Stimulated activated CD4-positive, alpha-beta T cell treated with anti-CD3 and anti-CD28 coated beads, Interleukin-2, amount 100 ng/mL, for 48 hours (primary cell): ENCODE results near the gene LSS.
"Not testable (repeated sequence)": the region's sequence is repeated elsewhere in the genome, so short reads cannot be mapped to it uniquely, and the experiment has no call there.

Experiments
- DNase-seq, 2 donors: peaks; one replicate each; pipeline ENCODE4 v3.0.0-alpha.2; 2020

Gene LSS

DNA sequence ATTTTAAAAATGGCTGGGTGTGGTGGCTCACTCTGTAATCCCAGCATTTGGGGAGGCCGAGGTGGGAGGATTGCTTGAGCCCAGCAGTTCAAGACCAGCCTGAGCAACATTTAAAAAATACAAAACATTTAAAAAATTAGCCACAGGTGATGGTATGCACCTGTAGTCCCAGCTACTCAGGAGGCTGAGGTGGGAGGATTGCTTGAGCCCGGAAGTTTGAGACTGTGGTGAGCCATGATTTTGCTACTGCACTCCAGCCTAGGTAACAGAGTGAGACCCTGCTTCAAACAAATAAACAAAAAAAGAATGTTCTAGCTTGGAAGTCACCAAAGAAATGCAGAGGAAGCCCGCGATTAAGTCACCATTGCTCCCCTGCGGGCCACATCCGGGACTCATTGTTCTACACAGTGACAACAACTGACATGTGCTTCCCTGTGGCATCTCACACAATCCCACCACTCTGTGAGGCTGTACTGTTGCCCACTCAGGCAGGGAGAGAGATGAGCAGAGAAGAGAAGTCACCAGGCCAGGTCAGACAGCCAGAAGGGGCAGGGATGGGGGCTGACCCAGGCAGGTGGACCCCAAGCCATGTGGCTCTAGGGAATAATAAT, 25.9 kb downstream of the LSS start:
- DNase-seq, result no peak

DNA sequence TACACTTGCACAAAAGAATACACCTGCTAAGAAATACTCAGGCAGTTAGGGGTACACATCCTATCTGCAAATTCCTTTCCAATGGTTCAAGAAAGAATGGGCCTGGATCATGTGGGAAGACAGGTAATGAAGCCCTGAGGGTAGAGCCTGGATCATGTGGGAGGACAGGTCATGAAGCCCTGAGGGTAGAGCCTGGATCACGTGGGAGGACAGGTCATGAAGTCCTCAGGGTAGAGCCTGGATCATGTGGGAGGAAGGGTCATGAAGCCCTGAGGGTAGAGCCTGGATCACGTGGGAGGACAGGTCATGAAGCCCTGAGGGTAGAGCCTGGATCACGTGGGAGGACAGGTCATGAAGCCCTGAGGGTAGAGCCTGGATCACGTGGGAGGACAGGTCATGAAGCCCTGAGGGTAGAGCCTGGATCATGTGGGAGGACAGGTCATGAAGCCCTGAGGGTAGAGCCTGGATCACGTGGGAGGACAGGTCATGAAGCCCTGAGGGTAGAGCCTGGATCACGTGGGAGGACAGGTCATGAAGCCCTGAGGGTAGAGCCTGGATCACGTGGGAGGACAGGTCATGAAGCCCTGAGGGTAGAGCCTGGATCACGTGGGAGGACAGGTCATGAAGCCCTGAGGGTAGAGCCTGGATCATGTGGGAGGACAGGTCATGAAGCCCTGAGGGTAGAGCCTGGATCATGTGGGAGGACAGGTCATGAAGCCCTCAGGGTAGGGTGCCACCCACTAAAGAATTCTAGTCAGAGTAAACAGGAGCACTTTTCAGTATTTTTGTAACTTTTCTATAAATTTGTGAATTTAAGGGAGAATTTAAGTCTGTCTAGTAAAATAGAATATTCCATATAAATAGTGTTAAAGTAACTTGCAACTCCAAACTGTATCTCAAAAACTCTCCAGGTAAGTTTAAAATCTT, 27.4 kb downstream of the LSS start:
- not testable (repeated sequence) for DNase-seq

DNA sequence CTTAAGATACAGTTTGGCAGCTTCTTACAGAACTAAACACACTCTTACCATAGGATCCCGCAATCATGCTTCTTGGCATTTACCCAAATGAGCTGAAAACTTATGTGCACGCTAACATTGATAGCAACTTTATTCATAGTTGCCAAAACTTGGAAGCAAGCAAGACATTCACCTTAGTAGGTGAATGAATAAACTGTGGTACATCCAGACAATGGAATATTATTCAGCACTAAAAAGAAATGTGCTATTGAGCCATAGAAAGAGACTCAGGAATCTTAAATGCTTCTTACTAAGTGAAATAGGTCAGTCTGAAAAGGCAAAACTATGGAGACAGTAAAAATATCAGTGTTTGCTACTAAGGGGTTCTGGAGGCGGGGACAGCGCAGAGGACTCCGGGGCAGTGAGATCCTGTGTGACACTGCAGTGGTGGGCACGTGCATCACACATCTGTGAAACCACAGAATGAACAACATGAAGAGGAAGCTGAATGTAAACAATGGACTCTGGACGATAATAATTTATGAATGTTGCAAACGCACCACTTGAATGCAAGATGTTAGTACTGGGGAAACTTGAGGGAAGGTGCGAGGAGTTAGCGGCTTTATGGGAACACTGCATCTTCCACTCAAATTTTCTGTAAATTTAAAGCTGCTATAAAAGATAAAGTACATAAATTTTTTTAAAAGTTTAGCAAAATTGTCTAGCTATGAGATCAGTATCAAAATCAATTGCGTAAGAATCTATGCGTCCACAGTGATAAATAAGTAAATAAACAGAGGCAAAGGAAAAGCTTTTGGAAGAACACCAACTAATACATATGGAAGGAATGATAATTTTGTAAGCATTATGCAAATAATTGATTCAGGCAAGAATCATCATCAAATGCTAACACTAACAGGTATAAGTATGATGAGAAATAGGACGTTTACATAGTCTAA, 28.9 kb downstream of the LSS start:
- no peak for DNase-seq

DNA sequence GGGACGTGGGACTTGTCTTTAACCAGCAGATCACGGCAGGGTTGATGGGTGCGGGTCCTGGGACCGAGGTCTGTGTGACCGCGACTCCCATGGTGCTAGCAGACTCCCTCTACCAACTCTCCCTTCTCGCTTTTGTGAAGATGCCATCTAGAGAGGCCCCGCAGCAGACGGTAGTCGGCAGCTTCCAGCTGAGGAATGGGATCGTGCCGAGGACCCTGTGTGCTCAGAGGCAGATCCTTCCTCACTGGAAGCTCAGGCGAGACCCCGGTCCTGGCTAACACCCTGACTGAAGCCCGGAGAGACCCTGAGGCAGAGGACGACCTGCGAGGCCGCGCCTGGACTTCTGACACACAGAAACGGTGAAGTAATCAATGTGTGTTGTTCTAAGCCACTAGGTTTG, 31.8 kb downstream of the LSS start:
- DNase-seq, result no peak

DNA sequence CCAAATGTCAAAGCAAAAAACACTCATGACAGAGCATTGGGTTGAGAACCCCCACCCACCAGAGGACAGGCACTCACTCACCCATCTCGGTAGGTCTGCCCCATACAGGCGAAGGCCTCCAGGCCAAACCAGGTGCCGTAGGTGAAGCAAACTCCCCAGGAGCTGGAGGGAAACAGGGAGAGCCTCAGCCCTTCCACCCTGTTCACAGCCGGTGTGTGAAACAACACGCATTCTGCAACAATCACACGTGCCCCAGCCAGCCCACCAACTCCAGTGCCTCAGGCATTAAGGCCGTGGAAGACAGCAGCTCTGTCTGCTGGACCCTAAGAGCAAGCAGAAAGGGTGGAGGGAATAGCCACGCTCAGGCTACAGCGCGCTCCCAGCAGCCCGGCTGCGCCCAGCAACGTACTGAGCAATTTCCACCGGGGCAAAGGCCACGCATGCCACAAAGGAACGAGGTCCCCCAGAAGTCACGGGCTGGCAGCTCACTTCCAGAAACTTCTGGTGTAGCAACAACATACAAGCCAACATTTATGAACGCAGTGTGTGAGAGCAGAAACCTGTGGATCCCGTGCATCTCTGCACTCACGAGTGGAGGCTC, 32.9 kb downstream of the LSS start:
- DNase-seq, result no peak

DNA sequence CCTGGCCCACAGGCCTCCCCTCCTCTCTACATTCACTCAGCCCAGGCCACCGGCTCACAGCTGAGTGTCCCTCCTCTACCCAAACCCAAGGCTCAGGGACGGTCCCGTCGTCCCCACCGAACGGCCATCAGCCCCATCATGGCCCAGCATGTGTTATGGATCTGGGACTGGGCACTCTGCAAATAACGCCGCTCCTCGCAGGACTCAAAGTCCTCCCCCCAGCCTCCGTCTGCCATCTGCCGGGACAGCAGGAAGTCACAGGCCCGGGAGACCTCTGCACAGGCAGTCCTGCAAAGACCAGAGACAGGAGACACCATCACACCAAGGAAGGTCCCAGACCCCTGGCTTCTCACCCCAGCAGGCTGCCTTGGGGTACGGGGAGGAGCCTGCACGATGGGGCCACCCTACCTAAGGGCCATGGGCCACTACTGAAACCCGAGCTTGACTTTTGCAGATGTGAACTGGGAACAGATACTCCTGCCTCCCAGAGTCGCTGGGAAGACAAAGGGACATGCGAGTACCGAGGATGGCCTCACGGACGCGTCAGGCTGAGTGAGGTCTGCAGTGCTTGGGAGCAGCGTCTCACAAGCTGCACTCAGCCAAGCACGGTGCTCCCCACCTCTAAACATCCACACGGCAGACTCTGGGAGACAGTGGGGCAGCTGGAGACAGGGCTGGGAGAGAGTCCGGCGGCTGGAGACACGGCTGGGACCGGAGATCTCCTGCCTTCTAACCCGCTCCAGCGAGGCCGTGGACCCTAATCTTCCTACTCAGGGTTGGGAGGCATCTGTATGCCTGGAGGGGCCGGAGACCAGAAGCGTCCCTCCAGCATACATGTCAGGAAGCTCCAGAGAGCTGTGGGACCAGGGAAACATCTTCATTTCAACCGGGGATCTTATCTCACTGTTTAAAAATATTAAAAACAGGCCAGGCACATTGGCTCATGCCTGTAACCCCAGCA, 33.9 kb downstream of the LSS start:
- DNase-seq, result no peak

DNA sequence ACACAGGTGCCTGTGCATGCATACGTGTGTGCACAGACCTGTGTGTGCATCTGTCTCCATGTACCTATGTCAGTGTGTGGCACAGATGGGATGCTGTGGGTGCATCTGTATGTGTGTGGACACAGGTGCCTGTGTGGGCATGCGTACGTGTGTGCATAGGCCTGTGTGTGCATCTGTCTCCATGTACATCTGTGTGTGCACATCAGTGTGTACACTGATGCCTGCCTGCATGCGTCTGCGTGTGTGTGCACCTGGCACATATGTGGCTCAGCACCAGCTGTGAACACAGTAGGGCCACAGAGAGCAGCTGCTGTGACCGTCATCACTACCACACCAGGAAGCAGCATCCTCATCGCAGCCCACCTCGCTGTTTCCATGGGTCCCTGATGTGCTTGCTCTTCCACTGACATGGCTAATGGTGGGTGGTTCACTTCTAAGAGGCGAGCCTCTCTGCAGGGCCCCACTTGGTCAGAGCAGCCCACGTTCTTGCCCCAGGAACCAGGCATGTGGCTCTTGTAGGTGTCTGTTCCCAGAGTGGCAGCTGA, 34.7 kb downstream of the LSS start:
- DNase-seq, result no peak

DNA sequence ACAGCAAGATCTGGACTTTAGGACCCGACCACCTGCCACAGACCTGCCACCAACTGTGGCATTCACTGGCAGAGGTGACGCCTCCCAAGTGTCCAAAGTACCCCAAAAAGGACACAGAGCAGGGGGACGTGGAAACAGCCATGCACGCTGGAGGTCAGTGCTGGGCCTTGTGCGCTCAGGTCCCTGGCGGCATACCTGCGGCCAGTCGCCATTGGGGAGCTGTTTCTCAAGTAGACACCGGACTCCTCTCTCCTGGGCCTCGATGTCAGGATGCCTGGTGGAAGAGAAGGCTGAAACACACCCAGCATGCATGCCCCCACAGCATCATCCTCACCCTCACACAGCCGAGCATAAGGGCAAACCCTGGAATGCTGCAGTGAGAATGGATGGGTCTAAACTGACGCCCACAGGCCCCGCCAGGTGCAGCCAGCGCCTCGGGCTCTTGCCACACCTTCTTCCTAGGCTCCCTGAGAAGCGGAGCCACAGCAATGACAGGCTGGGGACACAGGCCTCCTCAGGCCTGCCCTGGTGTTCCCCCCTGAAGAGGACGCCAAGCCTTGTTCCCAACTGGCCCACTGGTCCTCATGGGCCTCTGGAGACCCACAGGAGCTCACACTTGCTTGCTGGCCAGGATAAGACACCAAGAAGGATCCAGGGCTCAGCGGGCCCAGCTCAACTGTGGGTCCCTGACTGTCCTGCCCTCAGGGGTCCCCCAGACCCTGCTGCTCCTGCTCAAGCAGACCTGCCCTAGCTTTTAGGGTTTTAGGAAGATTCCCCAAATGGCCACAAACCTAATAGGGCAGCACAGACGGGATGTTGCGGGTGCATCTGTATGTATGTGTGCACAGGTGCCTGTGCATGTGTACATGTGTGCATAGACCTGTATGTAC, 36.6 kb downstream of the LSS start:
- DNase-seq, result no peak

DNA sequence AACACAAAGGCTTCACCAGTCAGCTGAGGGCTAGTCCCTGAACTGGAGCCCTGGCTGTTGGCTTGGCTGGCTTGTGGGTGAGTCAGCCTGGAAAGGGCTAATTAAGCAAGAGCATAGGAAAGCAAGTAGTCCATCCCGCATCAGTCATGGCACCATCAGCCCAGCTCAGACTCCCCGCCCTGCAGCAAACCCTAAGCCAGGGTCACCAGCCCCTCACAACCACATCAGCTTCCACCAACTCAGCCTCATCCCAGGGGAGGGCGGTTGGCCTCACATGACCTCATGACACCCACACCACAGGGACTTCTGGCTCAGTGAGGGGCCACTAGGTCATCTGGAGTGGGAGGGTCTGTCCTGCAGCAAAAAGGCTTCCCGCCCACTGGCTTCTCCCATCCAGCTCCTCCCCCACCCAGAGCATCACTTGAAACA, 37.3 kb downstream of the LSS start:
- no peak for DNase-seq

DNA sequence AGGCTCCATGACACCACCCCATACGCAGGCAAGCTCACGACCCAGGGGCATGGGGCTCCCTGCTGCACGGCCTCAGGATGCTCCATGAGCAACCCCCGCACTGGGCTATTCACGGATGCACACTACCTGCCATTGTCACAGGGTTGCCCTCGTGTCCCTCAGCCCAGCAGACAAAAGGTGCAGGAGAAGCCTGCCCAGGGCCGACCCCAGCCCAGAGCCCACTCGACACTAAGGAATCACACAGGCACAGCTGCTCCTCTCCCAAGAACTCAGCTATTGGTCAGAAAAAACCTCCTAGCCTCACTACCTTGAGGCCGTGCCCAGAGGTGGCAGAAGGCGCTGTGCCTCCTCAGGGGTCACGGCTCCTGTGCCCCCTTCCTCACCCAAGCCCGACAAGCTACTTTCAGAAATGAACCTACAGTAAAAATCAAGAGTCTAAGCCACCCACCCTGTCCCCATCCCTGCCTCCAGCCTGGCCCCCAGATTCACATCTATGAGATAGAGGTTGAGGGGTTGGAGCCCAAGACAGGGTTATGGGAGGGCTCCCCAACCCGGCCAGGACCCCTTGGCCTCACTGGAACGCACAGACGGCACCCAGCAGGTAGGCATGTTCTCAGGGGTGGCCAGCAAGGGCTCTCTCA, 38.0 kb downstream of the LSS start:
- DNase-seq, result no peak

DNA sequence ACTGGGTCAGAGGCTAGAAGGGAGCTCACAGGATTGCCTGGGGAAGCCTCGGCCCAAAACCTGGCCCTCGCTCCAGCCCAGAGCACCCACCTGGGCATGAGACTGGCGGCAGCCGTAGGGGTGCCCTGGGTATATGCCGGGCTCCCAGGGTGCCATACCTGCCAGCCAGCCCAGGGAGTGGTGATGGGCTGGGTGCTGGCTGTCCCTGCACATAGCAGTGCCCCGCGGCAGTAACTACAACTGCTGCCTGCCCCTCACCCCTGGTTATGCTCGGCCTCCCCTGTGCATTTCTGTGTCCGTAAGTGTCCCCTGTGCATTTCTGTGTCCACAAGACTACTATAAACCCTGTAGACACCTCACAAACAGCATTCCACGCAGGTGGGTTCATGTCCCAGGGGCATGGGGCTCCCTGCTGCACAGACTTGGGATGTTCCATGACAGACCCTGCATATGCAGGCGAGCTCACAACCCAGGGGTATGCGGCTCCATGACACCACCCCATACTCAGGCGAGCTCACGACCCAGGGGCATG, 38.5 kb downstream of the LSS start:
- DNase-seq, result no peak

DNA sequence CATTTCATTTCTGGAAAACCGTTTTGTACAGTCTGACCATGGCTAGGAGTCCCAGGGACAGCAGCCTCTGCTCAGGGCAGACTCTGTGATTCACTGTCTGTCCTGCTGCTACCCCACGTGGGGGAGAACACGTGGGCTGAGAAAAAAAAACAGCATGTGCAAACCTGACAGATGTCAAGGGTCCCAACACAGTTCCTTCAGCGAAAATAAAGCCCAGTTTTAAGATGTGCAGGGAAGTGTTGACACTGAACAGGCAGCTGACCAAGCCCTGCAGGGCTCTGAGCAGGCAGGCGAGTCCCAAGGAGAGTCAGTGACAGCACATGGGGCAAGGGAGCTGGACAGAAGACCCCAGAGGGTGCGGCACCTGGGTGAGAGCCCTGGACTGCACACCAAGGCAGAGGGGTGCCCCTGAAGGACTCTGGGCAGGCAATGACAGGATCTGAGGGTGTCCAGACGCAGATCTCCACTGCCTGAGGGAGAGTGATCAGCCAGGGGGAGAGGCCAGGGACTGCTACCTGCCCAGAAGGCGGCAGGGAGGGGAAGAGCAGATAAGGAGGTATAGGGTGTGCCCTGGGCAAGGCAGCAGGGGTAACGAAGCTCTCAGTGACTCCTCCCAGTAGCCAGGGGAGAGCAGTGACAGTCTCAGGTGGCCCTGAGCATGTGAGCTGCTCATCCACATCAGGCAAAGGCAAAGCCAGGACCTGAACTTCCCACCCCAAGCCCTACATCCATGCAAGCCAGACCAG, 39.2 kb downstream of the LSS start:
- DNase-seq, result no peak

DNA sequence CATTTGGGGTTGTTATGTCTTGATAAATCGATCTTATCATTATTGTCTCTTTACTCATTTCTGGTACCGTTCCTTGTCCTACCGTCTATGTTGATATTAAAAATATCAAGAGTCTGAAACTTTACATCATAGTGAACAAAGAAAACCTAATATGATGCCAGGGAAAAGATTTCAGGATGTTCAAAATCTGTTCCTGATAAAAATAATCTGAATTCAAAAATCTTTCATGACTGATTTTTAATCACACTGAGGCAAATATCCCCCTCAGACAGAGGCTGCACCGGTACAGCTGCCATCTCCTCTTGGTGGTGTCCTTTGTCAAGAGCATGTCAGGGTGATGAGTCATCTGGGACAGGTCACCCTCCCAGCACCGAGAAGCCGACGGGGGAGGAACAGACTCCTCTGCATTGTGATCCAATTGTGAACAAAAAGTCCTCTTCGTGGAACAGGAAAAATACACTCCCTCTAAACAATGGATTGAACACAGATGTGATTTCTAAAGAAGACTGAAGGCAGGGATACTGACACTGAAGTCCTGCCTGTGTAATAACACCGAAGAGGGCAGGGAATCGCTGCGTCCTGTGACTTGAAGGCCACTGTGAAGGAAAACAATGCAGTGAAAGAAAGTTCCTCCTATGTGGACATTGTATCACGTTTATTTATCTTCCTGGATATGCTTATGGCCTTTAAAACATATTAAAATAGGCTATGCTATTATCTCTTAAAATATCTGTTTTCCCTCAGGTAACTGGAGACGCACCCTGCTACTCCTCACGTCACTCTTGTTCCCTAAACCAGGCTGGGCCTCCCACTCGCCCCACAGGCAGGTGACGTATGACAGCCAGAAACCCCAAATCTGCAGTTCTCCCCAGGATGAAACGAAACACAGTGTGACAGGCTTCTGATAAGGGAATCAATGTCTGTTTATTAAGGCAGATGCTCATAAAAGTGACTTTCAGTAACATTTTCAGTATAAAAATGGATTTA, 40.1 kb downstream of the LSS start:
- DNase-seq, result no peak

DNA sequence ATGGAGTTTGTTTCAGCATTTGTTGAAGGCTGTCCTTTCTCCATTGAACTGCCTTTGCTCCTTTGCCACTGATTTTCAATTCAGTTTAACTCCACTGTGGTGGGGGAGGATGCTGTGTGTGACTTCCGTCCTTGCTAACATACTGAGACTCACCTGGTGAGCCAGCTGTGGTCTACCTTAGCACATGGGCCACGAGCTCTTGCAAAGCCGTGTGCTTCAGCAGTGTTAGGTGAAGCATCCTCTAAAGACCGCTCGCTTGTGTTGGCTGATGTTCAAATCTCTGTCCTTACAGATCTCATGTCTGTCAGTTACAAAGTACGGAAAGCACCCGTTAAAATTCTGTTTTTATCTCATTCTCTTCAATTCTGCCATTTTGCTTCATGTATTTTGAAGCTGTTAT, 40.8 kb downstream of the LSS start:
- DNase-seq, result no peak

DNA sequence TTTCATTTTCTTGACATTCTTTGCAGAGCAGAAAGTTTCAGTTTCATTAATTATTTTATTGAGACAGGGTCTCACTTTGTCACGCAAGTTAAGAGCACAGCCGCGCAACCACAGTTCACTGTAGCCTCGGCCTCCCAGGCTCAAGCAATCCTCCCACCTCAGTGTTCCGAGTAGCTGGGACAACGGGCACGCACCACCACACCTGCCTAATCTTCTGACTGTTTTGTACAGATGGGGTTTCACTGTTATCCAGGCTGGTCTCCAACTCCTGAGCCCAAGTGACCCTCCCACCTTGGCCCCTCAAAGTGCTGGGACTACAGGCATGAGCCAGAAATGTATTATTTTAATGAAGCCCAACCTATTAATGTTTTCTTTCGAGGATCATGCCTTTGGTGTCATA, 41.3 kb downstream of the LSS start:
- DNase-seq, result no peak

DNA sequence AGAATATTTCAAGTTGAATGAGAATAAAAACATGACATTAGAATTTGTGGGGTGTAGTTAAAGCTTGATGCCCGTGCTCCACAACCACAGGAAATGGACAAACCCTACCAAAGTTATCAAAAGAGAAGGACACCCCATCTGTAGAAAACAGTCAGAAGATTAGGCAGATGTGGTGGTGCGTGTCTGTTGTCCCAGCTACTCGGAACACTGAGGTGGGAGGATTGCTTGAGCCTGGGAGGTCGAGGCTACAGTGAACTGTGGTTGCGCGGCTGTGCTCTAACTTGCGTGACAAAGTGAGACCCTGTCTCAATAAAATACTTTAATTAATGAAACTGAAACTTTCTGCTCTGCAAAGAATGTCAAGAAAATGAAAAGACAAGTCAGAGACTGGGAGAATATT, 42.9 kb downstream of the LSS start:
- no peak for DNase-seq
